Hepatocyte (in vitro differentiated cells): Measurements from ENCODE around the gene SDC3.

ENCODE experiments used
- EZH2 ChIP-seq: fragments of 200-600 bp; sonication (generic); IDR thresholded peaks from 2 replicates; pipeline ENCODE4 v1.6.1; 2016; ENCODE audit warnings: antibody characterized with exemption, mild to moderate bottlenecking, borderline replicate concordance
- EZH2phosphoT487 ChIP-seq: fragments of 200-600 bp; sonication (generic); IDR thresholded peaks from one replicate; pipeline ENCODE4 v1.6.1; 2018; ENCODE audit warnings: antibody characterized with exemption, mild to moderate bottlenecking, low read depth, moderate library complexity; ENCODE audit not compliant: unreplicated experiment, severe bottlenecking
- TF ChIP-seq, protein P1 (sequence below): fragments of 200-600 bp; sonication (generic); IDR thresholded peaks from 2 replicates; pipeline ENCODE4 v1.5.1; 2016; ENCODE audit warnings: antibody characterized with exemption, mild to moderate bottlenecking; ENCODE audit not compliant: poor library complexity

DNA sequence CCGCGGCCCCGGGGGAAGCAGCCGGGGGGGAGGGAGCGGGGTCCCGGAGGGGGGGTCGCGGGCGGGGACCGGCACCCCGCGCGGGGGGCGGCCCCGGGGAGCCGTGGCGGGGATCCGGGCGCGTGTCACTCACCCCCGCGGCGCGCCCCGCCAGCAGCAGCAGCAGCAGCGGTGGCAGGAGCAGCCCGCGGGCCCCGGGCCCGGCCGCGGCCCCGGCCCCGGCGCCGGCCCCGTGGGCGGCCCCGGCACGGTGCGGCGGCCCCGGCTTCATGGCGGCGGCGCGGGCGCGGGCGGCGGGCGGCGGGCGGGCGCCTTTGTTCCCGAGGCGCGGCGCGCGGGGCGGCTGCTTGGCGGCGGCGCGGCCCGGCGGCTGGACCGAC lies 252 bp downstream of the SDC3 start:
- TF ChIP-seq, protein P1, sequence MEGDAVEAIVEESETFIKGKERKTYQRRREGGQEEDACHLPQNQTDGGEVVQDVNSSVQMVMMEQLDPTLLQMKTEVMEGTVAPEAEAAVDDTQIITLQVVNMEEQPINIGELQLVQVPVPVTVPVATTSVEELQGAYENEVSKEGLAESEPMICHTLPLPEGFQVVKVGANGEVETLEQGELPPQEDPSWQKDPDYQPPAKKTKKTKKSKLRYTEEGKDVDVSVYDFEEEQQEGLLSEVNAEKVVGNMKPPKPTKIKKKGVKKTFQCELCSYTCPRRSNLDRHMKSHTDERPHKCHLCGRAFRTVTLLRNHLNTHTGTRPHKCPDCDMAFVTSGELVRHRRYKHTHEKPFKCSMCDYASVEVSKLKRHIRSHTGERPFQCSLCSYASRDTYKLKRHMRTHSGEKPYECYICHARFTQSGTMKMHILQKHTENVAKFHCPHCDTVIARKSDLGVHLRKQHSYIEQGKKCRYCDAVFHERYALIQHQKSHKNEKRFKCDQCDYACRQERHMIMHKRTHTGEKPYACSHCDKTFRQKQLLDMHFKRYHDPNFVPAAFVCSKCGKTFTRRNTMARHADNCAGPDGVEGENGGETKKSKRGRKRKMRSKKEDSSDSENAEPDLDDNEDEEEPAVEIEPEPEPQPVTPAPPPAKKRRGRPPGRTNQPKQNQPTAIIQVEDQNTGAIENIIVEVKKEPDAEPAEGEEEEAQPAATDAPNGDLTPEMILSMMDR = no peak
- TF ChIP-seq EZH2 (no peak), EZH2phosphoT487 (no peak)
